ENCODE measurements around the gene PRKAG2. TPM values are rescaled to one million over a fixed set of nuclear protein-coding genes. Genes with fewer than 3 reads are reported as not detected.

The PRKAG2 gene
- total RNA-seq, 4 donors from 2014 or later, result 25.1 to 57.8 (median 46.7) TPM

DNA sequence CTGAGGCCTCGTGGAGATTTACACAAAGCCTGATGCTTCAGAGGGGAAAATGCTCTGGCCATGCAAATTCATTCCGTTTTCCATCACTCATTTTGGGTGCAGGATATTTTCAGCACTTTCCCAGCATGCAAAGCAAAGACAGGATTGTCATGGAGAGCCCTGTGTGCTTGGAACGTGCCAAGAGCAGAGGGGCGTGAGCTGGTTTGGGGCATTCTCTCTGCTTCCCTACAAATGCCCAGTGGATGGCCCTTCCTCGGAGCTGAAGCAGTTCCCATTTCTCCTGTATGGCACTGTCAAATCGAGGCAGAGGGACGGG, 164.1 kb downstream of the PRKAG2 start:
- WGBS, 2 donors (ENCODE audit: low coverage in 1 of 2), result 80 to 100% methylated on average over 2 to 7 of the region's 7 CpGs
- intact Hi-C loops (cut with DNase I; ENCODE audit: low total_unique reads), result no loop called here
- Histone ChIP-seq H3K36me3 (no peaks in the 10 kb centered on the region), H3K9me3 (no peaks in the 10 kb centered on the region), H3K4me1 (peaks cover 0 to 24% (median 9%) of the 10 kb centered on the region in 4 donors), H3K27ac (no peak overlapping the region), H3K27me3 (no peaks in the 10 kb centered on the region), H3K4me3 (no peak overlapping the region)
- in situ Hi-C loops (cut with MboI; ENCODE audit: low pct_ligation_motif_present in 1 of 4, low pct_unique_long_range_greater_than_20kb in 1 of 4, low sequenced_read_pairs in 3 of 4), result no loop called here
- no peak for TF ChIP-seq POLR2AphosphoS5 (IDR thresholded peaks at IDR 0.05)
- no peak for TF ChIP-seq POLR2A (IDR thresholded peaks at IDR 0.05)
- no peak for TF ChIP-seq EP300 (IDR thresholded peaks at IDR 0.05; ENCODE audit: low read depth)
- TF ChIP-seq, protein P1, sequence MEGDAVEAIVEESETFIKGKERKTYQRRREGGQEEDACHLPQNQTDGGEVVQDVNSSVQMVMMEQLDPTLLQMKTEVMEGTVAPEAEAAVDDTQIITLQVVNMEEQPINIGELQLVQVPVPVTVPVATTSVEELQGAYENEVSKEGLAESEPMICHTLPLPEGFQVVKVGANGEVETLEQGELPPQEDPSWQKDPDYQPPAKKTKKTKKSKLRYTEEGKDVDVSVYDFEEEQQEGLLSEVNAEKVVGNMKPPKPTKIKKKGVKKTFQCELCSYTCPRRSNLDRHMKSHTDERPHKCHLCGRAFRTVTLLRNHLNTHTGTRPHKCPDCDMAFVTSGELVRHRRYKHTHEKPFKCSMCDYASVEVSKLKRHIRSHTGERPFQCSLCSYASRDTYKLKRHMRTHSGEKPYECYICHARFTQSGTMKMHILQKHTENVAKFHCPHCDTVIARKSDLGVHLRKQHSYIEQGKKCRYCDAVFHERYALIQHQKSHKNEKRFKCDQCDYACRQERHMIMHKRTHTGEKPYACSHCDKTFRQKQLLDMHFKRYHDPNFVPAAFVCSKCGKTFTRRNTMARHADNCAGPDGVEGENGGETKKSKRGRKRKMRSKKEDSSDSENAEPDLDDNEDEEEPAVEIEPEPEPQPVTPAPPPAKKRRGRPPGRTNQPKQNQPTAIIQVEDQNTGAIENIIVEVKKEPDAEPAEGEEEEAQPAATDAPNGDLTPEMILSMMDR (IDR thresholded peaks at IDR 0.05), result no peak
- DNase-seq, result no peak

DNA sequence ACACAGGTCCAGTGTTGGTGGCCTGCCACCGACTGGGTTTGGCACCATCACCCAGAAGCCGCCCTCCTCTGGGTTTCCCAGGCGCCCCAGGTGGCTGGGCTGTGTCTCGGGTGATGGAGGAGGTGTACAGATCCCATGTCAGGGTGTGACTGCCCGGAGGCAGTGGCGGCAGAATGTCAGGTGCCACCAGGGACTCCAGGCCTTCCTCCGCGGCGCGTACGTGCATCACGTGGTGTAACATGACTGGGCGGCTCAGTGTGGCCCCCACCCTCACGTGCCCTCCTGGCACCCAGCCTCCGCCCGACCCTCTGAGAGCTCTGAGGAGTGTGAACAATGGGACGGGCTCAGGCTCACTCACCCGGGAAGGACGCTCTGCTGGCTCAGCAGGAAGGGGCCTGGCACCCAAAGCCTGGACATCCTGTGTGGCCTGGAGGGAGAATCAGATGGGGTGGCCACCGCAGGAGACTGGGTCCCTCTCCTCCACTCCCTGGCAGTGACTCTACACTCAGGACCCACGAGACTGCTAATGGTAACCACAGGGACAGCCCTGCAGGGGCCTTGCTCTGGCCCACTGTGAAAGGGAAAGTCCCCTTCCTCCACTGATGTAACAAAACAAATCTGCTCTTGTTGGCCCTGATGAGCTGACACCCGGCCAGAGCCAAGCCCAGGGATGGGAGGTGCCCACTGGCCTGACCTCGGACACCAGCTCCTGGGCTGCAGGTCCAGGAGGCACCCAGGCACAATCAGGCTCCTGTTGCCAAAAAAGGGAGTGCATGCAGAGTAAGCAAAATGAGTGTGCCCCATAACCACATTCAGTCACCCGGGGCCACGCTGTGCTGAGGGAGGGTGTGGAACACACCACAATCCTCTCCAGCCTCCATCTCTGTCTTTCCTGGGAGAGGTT, 164.8 kb downstream of the PRKAG2 start:
- in situ Hi-C loops (cut with MboI; ENCODE audit: low pct_ligation_motif_present in 1 of 4, low pct_unique_long_range_greater_than_20kb in 1 of 4, low sequenced_read_pairs in 3 of 4), result no loop called here
- 82% methylated on average over 25 of the region's 25 CpGs; no CpG with 5 or more reads in 1 of the 2 donors for WGBS, 2 donors (ENCODE audit: low coverage in 1 of 2)
- Histone ChIP-seq H3K27ac (no peak overlapping the region), H3K9me3 (no peaks in the 10 kb centered on the region), H3K36me3 (no peaks in the 10 kb centered on the region), H3K4me3 (no peak overlapping the region), H3K27me3 (no peaks in the 10 kb centered on the region), H3K4me1 (peaks cover 0 to 19% (median 9%) of the 10 kb centered on the region in 4 donors)
- intact Hi-C loops (cut with DNase I; ENCODE audit: low total_unique reads), result no loop called here
- no peak for TF ChIP-seq POLR2AphosphoS5 (IDR thresholded peaks at IDR 0.05)
- TF ChIP-seq EP300 (IDR thresholded peaks at IDR 0.05; ENCODE audit: low read depth), result no peak
- TF ChIP-seq, protein P1 (IDR thresholded peaks at IDR 0.05), result no peak
- no peak for TF ChIP-seq POLR2A (IDR thresholded peaks at IDR 0.05)
- DNase-seq, result no peak

- no peaks in the 10 kb centered on the region for H3K9me3 ChIP-seq
- in situ Hi-C loops (cut with MboI; ENCODE audit: low pct_ligation_motif_present in 1 of 4, low pct_unique_long_range_greater_than_20kb in 1 of 4, low sequenced_read_pairs in 3 of 4), result no loop called here
- peaks cover 0 to 12% (median 7%) of the 10 kb centered on the region in 4 donors for H3K4me1 ChIP-seq
- no peaks in the 10 kb centered on the region for H3K36me3 ChIP-seq
- 96% methylated on average over 3 of the region's 3 CpGs; no CpG with 5 or more reads in 1 of the 2 donors for WGBS, 2 donors (ENCODE audit: low coverage in 1 of 2)
- no peak for TF ChIP-seq POLR2AphosphoS5 (IDR thresholded peaks at IDR 0.05)
- no peak for TF ChIP-seq EP300 (IDR thresholded peaks at IDR 0.05; ENCODE audit: low read depth)
- TF ChIP-seq POLR2A (IDR thresholded peaks at IDR 0.05), result no peak
- TF ChIP-seq, protein P1 (IDR thresholded peaks at IDR 0.05), result no peak
- H3K27ac ChIP-seq, result no peak overlapping the region
- no peaks in the 10 kb centered on the region for H3K27me3 ChIP-seq
- intact Hi-C loops (cut with DNase I; ENCODE audit: low total_unique reads), result no loop called here
- DNase-seq, result no peak
- no peak overlapping the region for H3K4me3 ChIP-seq
Observed at GRCh38 chr7:151711435-151711872, 165.5 kb downstream of the PRKAG2 start.

DNA sequence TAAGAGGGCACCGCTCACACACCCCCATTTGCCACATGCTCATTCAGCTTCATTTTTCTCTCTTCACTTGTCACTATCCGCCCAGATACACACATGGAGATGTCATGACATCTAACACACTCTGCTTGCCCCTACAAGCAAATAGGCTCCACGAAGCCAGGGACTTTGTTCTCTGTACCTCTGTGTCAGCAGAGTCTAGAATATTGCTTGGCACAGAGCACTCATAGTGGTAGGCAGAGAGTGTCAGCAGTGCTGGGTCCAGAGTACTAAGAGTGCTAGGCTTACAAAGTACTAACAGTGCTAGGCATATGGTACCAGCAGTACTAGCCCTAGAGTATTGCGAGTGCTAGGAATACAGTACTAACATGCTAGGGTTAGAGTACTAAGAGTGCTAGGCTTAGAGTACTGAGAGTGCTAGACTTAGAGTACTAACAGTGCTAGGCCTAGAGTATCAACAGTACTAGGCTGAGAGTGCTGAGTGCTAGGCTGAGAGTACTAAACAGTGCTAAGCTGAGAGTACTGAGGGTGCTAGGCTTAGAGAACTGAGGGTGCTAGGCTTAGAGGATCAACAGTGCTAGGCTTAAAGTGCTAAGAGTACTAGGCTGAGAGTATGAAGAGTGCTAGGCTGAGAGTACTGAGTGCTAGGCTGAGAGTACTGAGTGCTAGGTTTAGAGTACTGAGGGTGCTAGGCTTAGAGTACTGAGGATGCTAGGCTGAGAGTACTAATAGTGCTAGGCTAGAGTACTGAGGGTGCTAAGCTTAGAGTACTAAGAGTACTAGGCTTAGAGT, 166.1 kb downstream of the PRKAG2 start:
- 93 to 100% methylated on average over 2 to 4 of the region's 4 CpGs for WGBS, 2 donors (ENCODE audit: low coverage in 1 of 2)
- H3K4me3 ChIP-seq, result no peak overlapping the region
- no peak for DNase-seq
- H3K4me1 ChIP-seq, result peaks cover 0 to 10% (median 4%) of the 10 kb centered on the region in 4 donors
- H3K27me3 ChIP-seq, result no peaks in the 10 kb centered on the region
- H3K9me3 ChIP-seq, result no peaks in the 10 kb centered on the region
- in situ Hi-C loops (cut with MboI; ENCODE audit: low pct_ligation_motif_present in 1 of 4, low pct_unique_long_range_greater_than_20kb in 1 of 4, low sequenced_read_pairs in 3 of 4), result no loop called here
- intact Hi-C loops (cut with DNase I; ENCODE audit: low total_unique reads), result no loop called here
- no peak overlapping the region for H3K27ac ChIP-seq
- no peaks in the 10 kb centered on the region for H3K36me3 ChIP-seq
- no peak for TF ChIP-seq POLR2AphosphoS5 (IDR thresholded peaks at IDR 0.05)
- TF ChIP-seq EP300 (IDR thresholded peaks at IDR 0.05; ENCODE audit: low read depth), result no peak
- TF ChIP-seq POLR2A (IDR thresholded peaks at IDR 0.05), result no peak
- TF ChIP-seq, protein P1 (IDR thresholded peaks at IDR 0.05), result no peak

All from transverse colon (tissue), 4 donors.